ENCODE measurements around the gene ECE2.
"Not testable (repeated sequence)": the region's sequence is repeated elsewhere in the genome, so short reads cannot be mapped to it uniquely, and the experiment has no call there.

ECE2 gene

GRCh38 chr3:184336547-184337398 is 61.0 kb downstream of the ECE2 start:
- ATAC-seq (replicated peaks) (peak; percentile 13 to 26), DNase-seq (no peak)
- Mint-ChIP-seq H3K27me3 (no peaks in the 10 kb centered on the region), H3K36me3 (peaks cover 37 to 54% of the 10 kb centered on the region in 2 donors), H3K27ac (peak overlapping the region; percentile 94), H3K9me3 (no peaks in the 10 kb centered on the region), H3K4me3 (peak overlapping the region; percentile 91 to 95), H3K4me1 (peaks cover 40 to 62% of the 10 kb centered on the region in 2 donors)

GRCh38 chr3:184337399-184337714 is 61.5 kb downstream of the ECE2 start, which contains the start of gene FAM131A:
TSS of gene FAM131A (plus strand) at chr3:184337600. CDS start at chr3:184337631, 31 bp downstream.
- peaks cover 40 to 60% of the 10 kb centered on the region in 2 donors for H3K4me1 Mint-ChIP-seq
- ATAC-seq (replicated peaks), result no peak
- no peak for DNase-seq

GRCh38 chr3:184337981-184338380 is 62.2 kb downstream of the ECE2 start:
- H3K4me3 Mint-ChIP-seq, result peak overlapping the region in 1 of 2 donors; percentile 18
- DNase-seq (no peak), ATAC-seq (replicated peaks) (no peak)
- H3K4me1 Mint-ChIP-seq, result peaks cover 37 to 54% of the 10 kb centered on the region in 2 donors
- H3K36me3 Mint-ChIP-seq, result peaks cover 32 to 48% of the 10 kb centered on the region in 2 donors
- H3K27me3 Mint-ChIP-seq, result no peaks in the 10 kb centered on the region
- no peak overlapping the region for H3K27ac Mint-ChIP-seq
- H3K9me3 Mint-ChIP-seq, result no peaks in the 10 kb centered on the region

More at GRCh38 chr3:184337399-184337714, 61.5 kb downstream of the ECE2 start, which contains the start of gene FAM131A:
- Mint-ChIP-seq H3K36me3 (peaks cover 34 to 50% of the 10 kb centered on the region in 2 donors), H3K27me3 (no peaks in the 10 kb centered on the region), H3K27ac (peak within 1 kb of the TSS; percentile 94), H3K9me3 (no peaks in the 10 kb centered on the region), H3K4me3 (peak within 1 kb of the TSS; percentile 91 to 95)

- DNase-seq, result no peak
- peak overlapping the region in 1 of 2 donors; percentile 36 for H3K4me3 Mint-ChIP-seq
- no peaks in the 10 kb centered on the region for H3K27me3 Mint-ChIP-seq
- H3K9me3 Mint-ChIP-seq, result no peaks in the 10 kb centered on the region
- peak overlapping the region; percentile 75 for H3K27ac Mint-ChIP-seq
- no peak for ATAC-seq (replicated peaks)
- peaks cover 33 to 48% of the 10 kb centered on the region in 2 donors for H3K4me1 Mint-ChIP-seq
- peaks cover 31 to 48% of the 10 kb centered on the region in 2 donors for H3K36me3 Mint-ChIP-seq
Observed at GRCh38 chr3:184338511-184338945, 62.7 kb downstream of the ECE2 start.

GRCh38 chr3:184339001-184339400 is 63.2 kb downstream of the ECE2 start:
- peaks cover 28 to 44% of the 10 kb centered on the region in 2 donors for H3K36me3 Mint-ChIP-seq
- ATAC-seq (replicated peaks) (no peak), DNase-seq (no peak)
- H3K4me1 Mint-ChIP-seq, result peaks cover 29 to 43% of the 10 kb centered on the region in 2 donors
- peak overlapping the region in 1 of 2 donors; percentile 36 for H3K4me3 Mint-ChIP-seq
- peak overlapping the region; percentile 75 for H3K27ac Mint-ChIP-seq
- no peaks in the 10 kb centered on the region for H3K27me3 Mint-ChIP-seq
- H3K9me3 Mint-ChIP-seq, result no peaks in the 10 kb centered on the region

GRCh38 chr3:184339451-184340135 is 63.8 kb downstream of the ECE2 start:
- H3K4me3 Mint-ChIP-seq; ATAC-seq (replicated peaks); H3K9me3 Mint-ChIP-seq; H3K27me3 Mint-ChIP-seq; H3K27ac Mint-ChIP-seq; DNase-seq: not testable (repeated sequence)
- H3K36me3 Mint-ChIP-seq, result peaks cover 25 to 42% of the 10 kb centered on the region in 2 donors
- H3K4me1 Mint-ChIP-seq, result peaks cover 26 to 39% of the 10 kb centered on the region in 2 donors

- H3K27ac Mint-ChIP-seq, result peak overlapping the region; percentile 51
- no peaks in the 10 kb centered on the region for H3K9me3 Mint-ChIP-seq
- H3K4me1 Mint-ChIP-seq, result peaks cover 19 to 27% of the 10 kb centered on the region in 2 donors
- DNase-seq (no peak), ATAC-seq (replicated peaks) (no peak)
- H3K4me3 Mint-ChIP-seq, result no peak overlapping the region
- H3K27me3 Mint-ChIP-seq, result no peaks in the 10 kb centered on the region
- peaks cover 30 to 47% of the 10 kb centered on the region in 2 donors for H3K36me3 Mint-ChIP-seq
Observed at GRCh38 chr3:184341925-184342324, 66.1 kb downstream of the ECE2 start.
